ENCODE results near the gene SNRPA. TPM values are rescaled to one million over a fixed set of nuclear protein-coding genes. Genes with fewer than 3 reads are reported as not detected.
A peak's percentile ranks its signal among the peaks of the same experiment; 100 is the strongest.

Gene SNRPA
- total and polyA plus RNA-seq, 2 of the 13 experiments (the other 11 are each of a cell fraction or from before 2014, with no cell fraction given) = 59.6 to 162 TPM

GRCh38 chr19:40797963-40798682, 47.1 kb downstream of the SNRPA start (continued):
- TF ChIP-seq ZSCAN31 (CRISPR knock-in tag; IDR thresholded peaks at IDR 0.05; ENCODE audit: low read depth) (peak; percentile 19; the same call in 1 of the 2 replicates), ZFP36L2 (CRISPR knock-in tag; IDR thresholded peaks at IDR 0.05) (no peak), ZNF446 (CRISPR knock-in tag; IDR thresholded peaks at IDR 0.05) (0 out of 2 replicates have a peak, but pooled peaks have one; percentile 73), PCBP2 (optimal IDR thresholded peaks at IDR 0.05; ENCODE audit: low read depth, low read length, poor library complexity, severe bottlenecking) (no peak), HOXD1 (CRISPR knock-in tag; IDR thresholded peaks at IDR 0.05) (peak; percentile 45; the same call in 1 of the 2 replicates), ZSCAN21 (CRISPR knock-in tag; IDR thresholded peaks at IDR 0.05; ENCODE audit: borderline replicate concordance) (no peak; the same call in 1 of the 2 replicates), RAD51 (IDR thresholded peaks at IDR 0.05; ENCODE audit: borderline replicate concordance) (no peak), ZNF547 (CRISPR knock-in tag; IDR thresholded peaks at IDR 0.05) (peak; percentile 73; the same call in 1 of the 2 replicates), ZNF503 (CRISPR knock-in tag; IDR thresholded peaks at IDR 0.05) (0 out of 2 replicates have a peak, but pooled peaks have one; percentile 19), ZMYM4 (CRISPR knock-in tag; IDR thresholded peaks at IDR 0.05) (peak; percentile 68), AFF4 (CRISPR knock-in tag; IDR thresholded peaks at IDR 0.05) (no peak), ZNF589 (CRISPR knock-in tag; conservative IDR thresholded peaks at IDR 0.05) (no peak), ZNF672 (CRISPR knock-in tag; IDR thresholded peaks at IDR 0.05) (no peak), THAP11 (CRISPR knock-in tag; IDR thresholded peaks at IDR 0.05) (peak; percentile 59), KLF9 (CRISPR knock-in tag; IDR thresholded peaks at IDR 0.05; ENCODE audit: low read depth) (no peak), CBFB (CRISPR knock-in tag; IDR thresholded peaks at IDR 0.05) (no peak), ZNF275 (CRISPR knock-in tag; IDR thresholded peaks at IDR 0.05; ENCODE audit: borderline replicate concordance) (no peak), ZNF354B (CRISPR knock-in tag; IDR thresholded peaks at IDR 0.05) (no peak)
- TF ChIP-seq, protein P1, sequence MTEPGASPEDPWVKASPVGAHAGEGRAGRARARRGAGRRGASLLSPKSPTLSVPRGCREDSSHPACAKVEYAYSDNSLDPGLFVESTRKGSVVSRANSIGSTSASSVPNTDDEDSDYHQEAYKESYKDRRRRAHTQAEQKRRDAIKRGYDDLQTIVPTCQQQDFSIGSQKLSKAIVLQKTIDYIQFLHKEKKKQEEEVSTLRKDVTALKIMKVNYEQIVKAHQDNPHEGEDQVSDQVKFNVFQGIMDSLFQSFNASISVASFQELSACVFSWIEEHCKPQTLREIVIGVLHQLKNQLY (CRISPR knock-in tag; IDR thresholded peaks at IDR 0.05) = peak; percentile 45; the same call in 1 of the 2 replicates
- TF ChIP-seq, protein P2, sequence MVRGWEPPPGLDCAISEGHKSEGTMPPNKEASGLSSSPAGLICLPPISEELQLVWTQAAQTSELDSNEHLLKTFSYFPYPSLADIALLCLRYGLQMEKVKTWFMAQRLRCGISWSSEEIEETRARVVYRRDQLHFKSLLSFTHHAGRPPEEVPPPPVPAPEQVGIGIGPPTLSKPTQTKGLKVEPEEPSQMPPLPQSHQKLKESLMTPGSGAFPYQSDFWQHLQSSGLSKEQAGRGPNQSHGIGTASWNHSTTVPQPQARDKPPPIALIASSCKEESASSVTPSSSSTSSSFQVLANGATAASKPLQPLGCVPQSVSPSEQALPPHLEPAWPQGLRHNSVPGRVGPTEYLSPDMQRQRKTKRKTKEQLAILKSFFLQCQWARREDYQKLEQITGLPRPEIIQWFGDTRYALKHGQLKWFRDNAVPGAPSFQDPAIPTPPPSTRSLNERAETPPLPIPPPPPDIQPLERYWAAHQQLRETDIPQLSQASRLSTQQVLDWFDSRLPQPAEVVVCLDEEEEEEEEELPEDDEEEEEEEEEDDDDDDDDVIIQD (CRISPR knock-in tag; IDR thresholded peaks at IDR 0.05; ENCODE audit: low read depth) = no peak

All from HepG2 (cell line).